B cell (primary cell): Measurements from ENCODE around the gene EDNRA.

Experiments
- EZH2 ChIP-seq: IDR thresholded peaks from 2 replicates; pipeline ENCODE4 v1.6.1; 2012; ENCODE audit warnings: borderline replicate concordance, low read depth, mild to moderate bottlenecking, moderate library complexity, low read length; ENCODE audit not compliant: insufficient read depth, poor library complexity, severe bottlenecking
- TF ChIP-seq, protein P1 (sequence below): fragments of 200-600 bp; IDR thresholded peaks from one replicate; pipeline ENCODE4 v1.8.0; 2022; ENCODE audit warnings: antibody characterized with exemption, mild to moderate bottlenecking

DNA sequence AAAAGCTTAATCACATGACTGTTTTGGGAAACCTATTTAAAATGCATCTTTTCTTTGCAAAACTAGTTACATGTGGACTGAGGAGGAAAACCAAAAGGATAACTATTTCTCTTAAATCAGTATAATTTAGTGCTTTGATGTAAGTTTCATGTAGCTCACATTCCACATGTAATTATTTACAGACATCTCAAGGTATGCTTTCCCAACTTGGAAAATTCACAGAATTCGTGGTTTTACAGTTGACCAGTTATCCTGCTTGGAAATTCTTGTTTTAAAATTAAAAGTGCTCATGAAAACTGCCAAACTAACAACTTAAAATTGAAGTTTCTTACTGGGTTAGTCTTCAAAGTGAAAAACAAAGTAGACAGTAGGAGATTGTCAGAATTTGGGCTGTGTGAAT lies 52.4 kb downstream of the EDNRA start:
- TF ChIP-seq, protein P1, sequence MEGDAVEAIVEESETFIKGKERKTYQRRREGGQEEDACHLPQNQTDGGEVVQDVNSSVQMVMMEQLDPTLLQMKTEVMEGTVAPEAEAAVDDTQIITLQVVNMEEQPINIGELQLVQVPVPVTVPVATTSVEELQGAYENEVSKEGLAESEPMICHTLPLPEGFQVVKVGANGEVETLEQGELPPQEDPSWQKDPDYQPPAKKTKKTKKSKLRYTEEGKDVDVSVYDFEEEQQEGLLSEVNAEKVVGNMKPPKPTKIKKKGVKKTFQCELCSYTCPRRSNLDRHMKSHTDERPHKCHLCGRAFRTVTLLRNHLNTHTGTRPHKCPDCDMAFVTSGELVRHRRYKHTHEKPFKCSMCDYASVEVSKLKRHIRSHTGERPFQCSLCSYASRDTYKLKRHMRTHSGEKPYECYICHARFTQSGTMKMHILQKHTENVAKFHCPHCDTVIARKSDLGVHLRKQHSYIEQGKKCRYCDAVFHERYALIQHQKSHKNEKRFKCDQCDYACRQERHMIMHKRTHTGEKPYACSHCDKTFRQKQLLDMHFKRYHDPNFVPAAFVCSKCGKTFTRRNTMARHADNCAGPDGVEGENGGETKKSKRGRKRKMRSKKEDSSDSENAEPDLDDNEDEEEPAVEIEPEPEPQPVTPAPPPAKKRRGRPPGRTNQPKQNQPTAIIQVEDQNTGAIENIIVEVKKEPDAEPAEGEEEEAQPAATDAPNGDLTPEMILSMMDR, result no peak
- TF ChIP-seq EZH2, result no peak
